Omental fat pad (tissue), 4 donors: Measurements from ENCODE around the gene ZMYND12. TPM values are rescaled to one million over a fixed set of nuclear protein-coding genes. Genes with fewer than 3 reads are reported as not detected.
"Not testable (repeated sequence)": the region's sequence is repeated elsewhere in the genome, so short reads cannot be mapped to it uniquely, and the experiment has no call there.

Source experiments
- ATAC-seq: fragments of 150-250 bp; one replicate; pipeline ENCODE4 v1.9.1; 2016; ENCODE audit warnings: mild to moderate bottlenecking, moderate library complexity; ENCODE audit not compliant: low FRiP score
- DNase-seq: peaks from one replicate; pipeline ENCODE4 v3.0.0-alpha.2; 2019; ENCODE audit warnings: low spot score
- CTCF ChIP-seq, 3 donors: fragments of 450-650 bp; IDR thresholded peaks; one replicate each; pipeline ENCODE4 v1.5.1; 2016 to 2017; ENCODE audit warnings: antibody characterized with exemption in 3 of 3, mild to moderate bottlenecking in 3 of 3, moderate library complexity in 2 of 3
- total RNA-seq, 4 donors: library from RNA; depleted of rRNA; stranded (reverse); fragments of >200 nt; gene quantifications; one replicate each; pipeline ENCODE4 v1.1.0, GENCODE V29; 2016

Gene ZMYND12
- 1 to 10 TPM in 3 of 4 donors, under 1 TPM in 1; 0.82 to 2.2 (median 1.7) TPM for total RNA-seq

- DNase-seq (peak; percentile 86), ATAC-seq (peak; percentile 91)
- no peak for TF ChIP-seq CTCF (IDR thresholded peaks at IDR 0.05)
Observed at GRCh38 chr1:42456010-42456753, at the start of gene ZMYND12, which contains the start of gene PPCS. Gene ZMYND12, minus strand, starts transcription at chr1:42456022. Its CDS starts 25 bp downstream, at chr1:42455997. Gene PPCS, plus strand, starts transcription at chr1:42456543. Its CDS starts 23 bp downstream, at chr1:42456566.

GRCh38 chr1:42504535-42505128 is 48.8 kb upstream of the ZMYND12 start:
- no peak for TF ChIP-seq CTCF (IDR thresholded peaks at IDR 0.05)
- no peak for DNase-seq
- ATAC-seq = no peak

- not testable (repeated sequence) for DNase-seq, ATAC-seq
Observed at GRCh38 chr1:42502031-42502430, 46.2 kb upstream of the ZMYND12 start.

GRCh38 chr1:42490237-42490636 is 34.4 kb upstream of the ZMYND12 start:
- DNase-seq = no peak
- ATAC-seq = no peak
- no peak for TF ChIP-seq CTCF (IDR thresholded peaks at IDR 0.05)

- ATAC-seq = no peak
- DNase-seq = no peak
- TF ChIP-seq CTCF (IDR thresholded peaks at IDR 0.05) = no peak
Observed at GRCh38 chr1:42484382-42484781, 28.6 kb upstream of the ZMYND12 start.

GRCh38 chr1:42482635-42483153 is 26.9 kb upstream of the ZMYND12 start:
- TF ChIP-seq CTCF (IDR thresholded peaks at IDR 0.05) = no peak
- no peak for ATAC-seq
- no peak for DNase-seq

- no peak for TF ChIP-seq CTCF (IDR thresholded peaks at IDR 0.05)
- ATAC-seq (no peak), DNase-seq (no peak)
Observed at GRCh38 chr1:42480921-42481320, 25.1 kb upstream of the ZMYND12 start.
